HUES48 (cell line): ENCODE measurements around the gene GNAZ.

Experiments
- H3K27ac ChIP-seq: one replicate; pipeline ENCODE4 v1.7.0; 2013; ENCODE audit warnings: low read depth, low read length, inconsistent platforms
- H3K27me3 ChIP-seq: 2 replicates; pipeline ENCODE4 v1.6.1; 2013; ENCODE audit warnings: mild to moderate bottlenecking, low read length; ENCODE audit not compliant: control insufficient read depth, insufficient read depth
- H3K36me3 ChIP-seq: 2 replicates; pipeline ENCODE4 v1.6.1; 2013; ENCODE audit warnings: low read length; ENCODE audit not compliant: control insufficient read depth, insufficient read depth
- H3K4me1 ChIP-seq: 2 replicates; pipeline ENCODE4 v1.6.1; 2013; ENCODE audit warnings: mild to moderate bottlenecking, low read length; ENCODE audit not compliant: control insufficient read depth, insufficient read depth
- H3K4me3 ChIP-seq: 2 replicates; pipeline ENCODE4 v1.5.1; 2013; ENCODE audit warnings: mild to moderate bottlenecking, low read depth, low read length
- H3K9ac ChIP-seq: 2 replicates; pipeline ENCODE4 v1.6.1; 2013; ENCODE audit warnings: mild to moderate bottlenecking, low read depth, low read length, moderate library complexity
- H3K9me3 ChIP-seq: 2 replicates; pipeline ENCODE4 v1.6.1; 2013; ENCODE audit warnings: low read length; ENCODE audit not compliant: control insufficient read depth, insufficient read depth

GNAZ gene

GRCh38 chr22:23090457-23090835, 20.1 kb downstream of the GNAZ start:
- no peaks in the 10 kb centered on the region for H3K36me3 ChIP-seq

GRCh38 chr22:23091760-23092159, 21.4 kb downstream of the GNAZ start:
- no peak overlapping the region for H3K27ac ChIP-seq
- H3K9me3 ChIP-seq, result no peaks in the 10 kb centered on the region
- H3K9ac ChIP-seq, result no peak overlapping the region
- no peak overlapping the region for H3K4me3 ChIP-seq
- peaks cover 9% of the 10 kb centered on the region for H3K4me1 ChIP-seq
- no peaks in the 10 kb centered on the region for H3K27me3 ChIP-seq
- peaks cover 9% of the 10 kb centered on the region; the same call in 1 of the 2 replicates for H3K36me3 ChIP-seq

More at GRCh38 chr22:23090457-23090835, 20.1 kb downstream of the GNAZ start:
- Histone ChIP-seq H3K9me3 (no peaks in the 10 kb centered on the region), H3K27ac (no peak overlapping the region), H3K4me3 (no peak overlapping the region), H3K27me3 (no peaks in the 10 kb centered on the region), H3K9ac (no peak overlapping the region), H3K4me1 (peaks cover 9% of the 10 kb centered on the region)

- no peak overlapping the region for H3K4me3 ChIP-seq
- H3K9me3 ChIP-seq, result no peaks in the 10 kb centered on the region
- H3K27ac ChIP-seq, result no peak overlapping the region
- peaks cover 9% of the 10 kb centered on the region for H3K4me1 ChIP-seq
- H3K9ac ChIP-seq, result no peak overlapping the region
- H3K36me3 ChIP-seq, result peaks cover 9% of the 10 kb centered on the region; the same call in 1 of the 2 replicates
- H3K27me3 ChIP-seq, result no peaks in the 10 kb centered on the region
Observed at GRCh38 chr22:23092217-23092955, 22.1 kb downstream of the GNAZ start.

- Histone ChIP-seq H3K4me3 (no peak overlapping the region), H3K27me3 (no peaks in the 10 kb centered on the region), H3K4me1 (peaks cover 5% of the 10 kb centered on the region), H3K27ac (no peak overlapping the region), H3K9ac (no peak overlapping the region), H3K36me3 (peaks cover 9% of the 10 kb centered on the region; the same call in 1 of the 2 replicates), H3K9me3 (no peaks in the 10 kb centered on the region)
Observed at GRCh38 chr22:23093051-23093788, 22.9 kb downstream of the GNAZ start.

- H3K27me3 ChIP-seq, result no peaks in the 10 kb centered on the region
- no peaks in the 10 kb centered on the region for H3K9me3 ChIP-seq
- no peaks in the 10 kb centered on the region for H3K4me1 ChIP-seq
- no peak overlapping the region for H3K4me3 ChIP-seq
- H3K36me3 ChIP-seq, result peaks cover 9% of the 10 kb centered on the region; the same call in 1 of the 2 replicates
- H3K9ac ChIP-seq, result no peak overlapping the region
- no peak overlapping the region for H3K27ac ChIP-seq
Observed at GRCh38 chr22:23094260-23094659, 23.9 kb downstream of the GNAZ start.

- Histone ChIP-seq H3K27me3 (no peaks in the 10 kb centered on the region), H3K4me1 (no peaks in the 10 kb centered on the region), H3K36me3 (peaks cover 9% of the 10 kb centered on the region; the same call in 1 of the 2 replicates), H3K27ac (no peak overlapping the region), H3K9me3 (no peaks in the 10 kb centered on the region), H3K9ac (no peak overlapping the region), H3K4me3 (no peak overlapping the region)
Observed at GRCh38 chr22:23094695-23095681, 24.7 kb downstream of the GNAZ start.

GRCh38 chr22:23095733-23096342, 25.5 kb downstream of the GNAZ start:
- no peaks in the 10 kb centered on the region for H3K9me3 ChIP-seq
- peaks cover 9% of the 10 kb centered on the region; the same call in 1 of the 2 replicates for H3K36me3 ChIP-seq
- no peak overlapping the region for H3K4me3 ChIP-seq
- no peaks in the 10 kb centered on the region for H3K27me3 ChIP-seq
- no peak overlapping the region for H3K9ac ChIP-seq
- H3K4me1 ChIP-seq, result no peaks in the 10 kb centered on the region
- no peak overlapping the region for H3K27ac ChIP-seq

- H3K27ac ChIP-seq, result no peak overlapping the region
- no peak overlapping the region for H3K4me3 ChIP-seq
- no peak overlapping the region for H3K9ac ChIP-seq
- peaks cover 9% of the 10 kb centered on the region; the same call in 1 of the 2 replicates for H3K36me3 ChIP-seq
- no peaks in the 10 kb centered on the region for H3K27me3 ChIP-seq
- H3K9me3 ChIP-seq, result no peaks in the 10 kb centered on the region
- H3K4me1 ChIP-seq, result no peaks in the 10 kb centered on the region
Observed at GRCh38 chr22:23097412-23098229, 27.3 kb downstream of the GNAZ start.

GRCh38 chr22:23098230-23098705, 27.9 kb downstream of the GNAZ start:
- no peaks in the 10 kb centered on the region for H3K9me3 ChIP-seq
- no peak overlapping the region for H3K27ac ChIP-seq
- H3K27me3 ChIP-seq, result no peaks in the 10 kb centered on the region
- no peak overlapping the region for H3K9ac ChIP-seq
- no peaks in the 10 kb centered on the region for H3K4me1 ChIP-seq
- H3K4me3 ChIP-seq, result no peak overlapping the region
- H3K36me3 ChIP-seq, result peaks cover 9% of the 10 kb centered on the region; the same call in 1 of the 2 replicates
